PC-3 (cell line): Measurements from ENCODE around the gene MLN. TPM values are rescaled to one million over a fixed set of nuclear protein-coding genes. Genes with fewer than 3 reads are reported as not detected.

Experiments used
- ATAC-seq: fragments of 200-7000 bp; cut with Tn5 transposase; 2 replicates; pipeline ENCODE4 v1.9.1; 2020; ENCODE audit warnings: mild to moderate bottlenecking, moderate library complexity
- BruUV-seq: library from RNA; stranded (reverse); fragments of 400-500 nt; replicated peaks from 2 replicates; lab custom pipeline; 2021; lab: Mats Ljungman, UMichigan
- CTCF ChIA-PET: fragments of 300-600 bp; sonication (Branson Sonifier 250); formaldehyde crosslinking; loops from one replicate; lab custom pipeline; 2022; ENCODE audit warnings: antibody characterized with exemption; lab: Charles Lee
- POLR2A ChIA-PET: fragments of 300-600 bp; sonication (Branson Sonifier 250); formaldehyde crosslinking; loops from one replicate; lab custom pipeline; 2022; ENCODE audit warnings: antibody characterized with exemption; ENCODE audit not compliant: unreplicated experiment; lab: Charles Lee
- DNase-seq: peaks from one replicate; pipeline ENCODE4 v3.0.0-alpha.2; 2015
- H2AFZ ChIP-seq: fragments of 300-600 bp; sonication (generic); 2 replicates; pipeline ENCODE4 v1.6.0; 2016; ENCODE audit warnings: antibody characterized with exemption, low read length
- H3F3A ChIP-seq: fragments of 300-600 bp; sonication (generic); one replicate; pipeline ENCODE4 v1.6.0; 2017; ENCODE audit warnings: antibody characterized with exemption, low read length, control low read depth, mild to moderate bottlenecking; ENCODE audit not compliant: unreplicated experiment
- H3K27ac ChIP-seq: fragments of 300-600 bp; sonication (generic); 2 replicates; pipeline ENCODE4 v1.5.1; 2016; ENCODE audit warnings: mild to moderate bottlenecking, low read length
- H3K27me3 ChIP-seq: fragments of 300-600 bp; sonication (generic); 2 replicates; pipeline ENCODE4 v1.6.1; 2016; ENCODE audit warnings: low read length, mixed read lengths
- H3K36me3 ChIP-seq: fragments of 300-600 bp; sonication (generic); 2 replicates; pipeline ENCODE4 v1.6.1; 2016; ENCODE audit warnings: low read depth, mixed run types, low read length, mixed read lengths
- H3K4me1 ChIP-seq: fragments of 300-600 bp; sonication (generic); 2 replicates; pipeline ENCODE4 v1.5.1; 2016; ENCODE audit warnings: low read length; ENCODE audit not compliant: insufficient read depth
- H3K4me2 ChIP-seq: fragments of 300-600 bp; sonication (generic); 2 replicates; pipeline ENCODE4 v1.6.0; 2016; ENCODE audit warnings: low read length
- H3K4me3 ChIP-seq: fragments of 300-600 bp; sonication (generic); 2 replicates; pipeline ENCODE4 v1.5.1; 2016; ENCODE audit warnings: mild to moderate bottlenecking, low read length, mixed read lengths
- H3K79me2 ChIP-seq: fragments of 300-600 bp; sonication (generic); 2 replicates; pipeline ENCODE4 v1.6.1; 2017; ENCODE audit warnings: low read length, mixed read lengths
- H3K9ac ChIP-seq: fragments of 300-600 bp; sonication (generic); 2 replicates; pipeline ENCODE4 v1.6.0; 2016; ENCODE audit warnings: mild to moderate bottlenecking, low read length
- H3K9me2 ChIP-seq: fragments of 300-600 bp; sonication (generic); replicated peaks from 2 replicates; pipeline ENCODE4 v1.6.1; 2016; ENCODE audit warnings: mixed run types, low read length, mixed read lengths
- H3K9me3 ChIP-seq: fragments of 300-600 bp; sonication (generic); 2 replicates; pipeline ENCODE4 v1.6.1; 2016; ENCODE audit warnings: low read length, mixed read lengths
- H4K20me1 ChIP-seq: fragments of 300-600 bp; sonication (generic); 2 replicates; pipeline ENCODE4 v1.6.1; 2016; ENCODE audit warnings: low read length, mixed read lengths
- EZH2 ChIP-seq: fragments of 300-600 bp; sonication (generic); IDR thresholded peaks from one replicate; pipeline ENCODE4 v1.6.1; 2017; ENCODE audit warnings: antibody characterized with exemption, mild to moderate bottlenecking, low read length; ENCODE audit not compliant: unreplicated experiment
- EZH2phosphoT487 ChIP-seq: fragments of 300-600 bp; sonication (generic); IDR thresholded peaks from 2 replicates; pipeline ENCODE4 v1.6.1; 2018; ENCODE audit warnings: mild to moderate bottlenecking, antibody characterized with exemption, low read length, borderline replicate concordance
- intact Hi-C: fragments of 100-400 bp; cut with micrococcal nuclease; formaldehyde crosslinking; loops from 2 replicates; pipeline ENCODE4 v1.9.0; 2023
- total RNA-seq: library from RNA; depleted of rRNA; stranded (reverse); fragments of >200 nt; gene quantifications from 2 replicates; pipeline ENCODE4 v1.2.3, GENCODE V29; 2014
- TF ChIP-seq, protein P1 (sequence below): fragments of 300-600 bp; sonication (generic); conservative IDR thresholded peaks from 2 replicates; pipeline ENCODE4 v1.5.1; 2017; ENCODE audit warnings: antibody characterized with exemption, low read depth, mild to moderate bottlenecking, low read length

The MLN gene
- total RNA-seq, 1 experiment from 2014 or later = not detected

DNA sequence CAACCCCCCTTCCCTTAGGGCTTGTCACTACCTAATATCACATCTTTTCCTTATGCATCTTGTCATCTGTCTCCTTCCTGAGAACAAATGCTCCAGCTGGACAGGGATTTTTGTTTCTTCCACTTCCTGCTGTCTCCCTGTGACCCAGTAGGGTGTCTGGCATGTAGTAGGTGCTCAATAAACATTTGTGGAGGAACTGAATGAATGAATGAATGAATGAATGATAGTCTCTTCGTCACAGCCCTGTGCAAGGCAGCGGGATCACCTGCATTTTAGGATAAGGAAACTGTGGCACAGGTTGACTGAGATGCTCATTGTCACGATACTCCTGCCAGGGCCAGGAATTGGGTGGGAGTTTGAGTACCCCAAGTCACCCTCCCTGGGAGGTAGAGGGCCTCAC lies 29.0 kb downstream of the MLN start:
- Histone ChIP-seq H3K9me3 (no peaks in the 10 kb centered on the region), H3K36me3 (peaks cover 47% of the 10 kb centered on the region), H3K9me2 (no peaks in the 10 kb centered on the region), H3K9ac (no peak overlapping the region), H2AFZ (no peak overlapping the region), H3F3A (no peaks in the 10 kb centered on the region), H3K27me3 (no peaks in the 10 kb centered on the region), H3K4me1 (no peaks in the 10 kb centered on the region), H4K20me1 (no peaks in the 10 kb centered on the region), H3K4me3 (no peak overlapping the region), H3K4me2 (no peak overlapping the region), H3K79me2 (no peaks in the 10 kb centered on the region), H3K27ac (no peak overlapping the region)
- DNase-seq (no peak), ATAC-seq (no peak)
- TF ChIP-seq, protein P1, sequence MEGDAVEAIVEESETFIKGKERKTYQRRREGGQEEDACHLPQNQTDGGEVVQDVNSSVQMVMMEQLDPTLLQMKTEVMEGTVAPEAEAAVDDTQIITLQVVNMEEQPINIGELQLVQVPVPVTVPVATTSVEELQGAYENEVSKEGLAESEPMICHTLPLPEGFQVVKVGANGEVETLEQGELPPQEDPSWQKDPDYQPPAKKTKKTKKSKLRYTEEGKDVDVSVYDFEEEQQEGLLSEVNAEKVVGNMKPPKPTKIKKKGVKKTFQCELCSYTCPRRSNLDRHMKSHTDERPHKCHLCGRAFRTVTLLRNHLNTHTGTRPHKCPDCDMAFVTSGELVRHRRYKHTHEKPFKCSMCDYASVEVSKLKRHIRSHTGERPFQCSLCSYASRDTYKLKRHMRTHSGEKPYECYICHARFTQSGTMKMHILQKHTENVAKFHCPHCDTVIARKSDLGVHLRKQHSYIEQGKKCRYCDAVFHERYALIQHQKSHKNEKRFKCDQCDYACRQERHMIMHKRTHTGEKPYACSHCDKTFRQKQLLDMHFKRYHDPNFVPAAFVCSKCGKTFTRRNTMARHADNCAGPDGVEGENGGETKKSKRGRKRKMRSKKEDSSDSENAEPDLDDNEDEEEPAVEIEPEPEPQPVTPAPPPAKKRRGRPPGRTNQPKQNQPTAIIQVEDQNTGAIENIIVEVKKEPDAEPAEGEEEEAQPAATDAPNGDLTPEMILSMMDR = no peak
- TF ChIP-seq EZH2 (no peak), EZH2phosphoT487 (no peak)
- intact Hi-C loops = no loop called here
- ChIA-PET POLR2A (no interaction called here), CTCF (no interaction called here)
- BruUV-seq = no TSS peak

DNA sequence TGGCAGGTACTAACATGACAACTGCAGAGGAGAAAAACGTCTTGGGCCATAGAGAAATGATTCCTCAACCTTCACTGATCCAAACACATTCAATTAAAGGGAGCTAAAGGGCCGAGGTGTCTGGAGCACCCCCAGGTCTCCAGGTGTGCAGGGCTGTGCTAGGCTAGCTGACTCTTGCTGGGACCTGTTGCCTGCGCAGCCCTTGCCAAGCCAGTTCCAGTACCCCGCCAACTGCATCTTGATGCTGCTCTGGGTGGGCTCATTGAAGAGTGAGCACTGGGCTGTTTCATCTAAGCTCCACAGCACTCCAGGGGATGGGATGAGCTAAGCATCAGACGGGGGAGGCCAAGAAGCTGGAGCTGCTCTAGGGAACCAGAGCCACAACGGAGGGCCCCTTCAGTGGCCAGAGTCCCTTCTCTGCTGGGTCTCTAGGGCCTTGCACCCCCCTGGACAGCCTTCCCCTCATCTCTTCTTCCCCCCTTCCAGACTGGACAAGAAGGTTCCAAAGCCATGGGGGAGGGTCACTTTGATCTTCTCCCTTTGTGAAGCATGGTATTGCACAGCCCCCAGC lies 30.8 kb downstream of the MLN start:
- ChIA-PET CTCF (interaction anchor here (0.6 kb wide), 1 partner anchor 16 kb away, joined by 3 read pairs; the partner anchor contains the start of gene LEMD2), POLR2A (interaction anchor here (1.0 kb wide), 1 partner anchor 14 kb away, joined by 4 read pairs; no protein-coding TSS in a partner anchor)
- no TSS peak for BruUV-seq
- Histone ChIP-seq H3K4me1 (peaks cover 2% of the 10 kb centered on the region; the same call in 1 of the 2 replicates), H3F3A (no peaks in the 10 kb centered on the region), H3K36me3 (peaks cover 32% of the 10 kb centered on the region), H3K27ac (no peak overlapping the region), H3K4me2 (no peak overlapping the region), H3K4me3 (no peak overlapping the region), H3K27me3 (no peaks in the 10 kb centered on the region), H3K9me3 (no peaks in the 10 kb centered on the region), H2AFZ (no peak overlapping the region), H3K9me2 (no peaks in the 10 kb centered on the region), H4K20me1 (no peaks in the 10 kb centered on the region), H3K9ac (no peak overlapping the region), H3K79me2 (no peaks in the 10 kb centered on the region)
- DNase-seq = no peak
- intact Hi-C loops = no loop called here
- no peak for TF ChIP-seq EZH2phosphoT487
- ATAC-seq = no peak

DNA sequence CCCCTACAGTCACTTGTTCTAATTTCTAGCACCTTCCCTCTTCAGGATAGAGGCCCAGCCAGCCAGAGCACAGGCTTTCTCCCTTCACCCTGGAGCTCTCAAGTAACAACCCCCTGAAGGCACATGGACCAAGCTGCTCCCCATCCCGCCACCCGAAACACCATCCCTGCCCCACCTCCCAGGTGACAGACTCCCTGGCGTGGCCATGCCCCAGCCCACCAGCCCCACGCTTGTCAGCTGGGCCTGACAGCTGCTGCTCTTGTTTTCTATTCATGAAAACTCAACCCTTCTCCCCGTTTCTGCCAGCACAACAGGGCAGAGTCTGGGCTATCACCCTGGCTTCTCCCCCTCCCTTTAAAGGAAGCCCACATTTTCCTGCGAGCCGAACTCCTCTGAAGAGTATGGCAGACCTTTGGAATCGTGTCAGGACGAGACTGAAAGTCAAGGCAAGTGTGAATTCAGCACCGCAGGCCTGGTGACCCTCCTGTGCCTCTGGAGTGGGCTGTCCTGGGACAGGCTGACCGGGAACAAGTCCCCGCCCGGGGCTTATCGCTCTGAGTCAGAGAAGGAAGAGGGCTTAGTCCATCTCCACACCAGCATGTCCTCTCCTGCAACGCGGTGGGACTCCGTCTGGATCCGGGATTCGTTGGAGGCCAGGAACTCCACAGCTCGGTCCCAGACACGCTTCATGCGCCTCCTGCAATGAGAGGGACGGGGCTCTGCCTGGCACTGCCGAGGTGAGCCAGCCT lies 31.5 kb downstream of the MLN start:
- Histone ChIP-seq H3K4me1 (peaks cover 2% of the 10 kb centered on the region; the same call in 1 of the 2 replicates), H3K27ac (no peak overlapping the region), H3K36me3 (peaks cover 24% of the 10 kb centered on the region), H3K27me3 (no peaks in the 10 kb centered on the region), H3K9ac (no peak overlapping the region), H3K79me2 (no peaks in the 10 kb centered on the region), H3F3A (no peaks in the 10 kb centered on the region), H3K9me3 (no peaks in the 10 kb centered on the region), H3K4me2 (no peak overlapping the region), H3K4me3 (no peak overlapping the region), H3K9me2 (no peaks in the 10 kb centered on the region), H4K20me1 (no peaks in the 10 kb centered on the region), H2AFZ (no peak overlapping the region)
- intact Hi-C loops = no loop called here
- TF ChIP-seq EZH2 (no peak), EZH2phosphoT487 (no peak)
- TF ChIP-seq, protein P1 = no peak
- ChIA-PET CTCF (interaction anchor here (0.5 to 1.3 kb wide), 4 partner anchors 17 to 256 kb away, joined by 3 to 8 read pairs (median 4); partner anchors contain the start of gene LEMD2), POLR2A (no interaction called here)
- DNase-seq (no peak), ATAC-seq (no peak)
- TSS peak; percentile 33 for BruUV-seq
